ENCODE measurements around the gene ARHGAP44. TPM values are rescaled to one million over a fixed set of nuclear protein-coding genes. Genes with fewer than 3 reads are reported as not detected.

ARHGAP44 gene
- total RNA-seq, 4 donors from 2014 or later, result 10.9 to 22.0 (median 18.7) TPM

GRCh38 chr17:12851901-12852435 is 62.7 kb downstream of the ARHGAP44 start:
- Histone ChIP-seq H3K9me3 (no peaks in the 10 kb centered on the region), H3K27ac (no peak overlapping the region), H3K4me1 (no peaks in the 10 kb centered on the region), H3K4me3 (replicated peaks in 1 of 3) (no peak overlapping the region), H3K36me3 (no peaks in the 10 kb centered on the region), H3K27me3 (no peaks in the 10 kb centered on the region)
- intact Hi-C loops (cut with DNase I), result no loop called here
- 75% methylated on average over 4 of the region's 4 CpGs for WGBS, 2 donors
- no peak for DNase-seq
- no peak for TF ChIP-seq POLR2A (IDR thresholded peaks at IDR 0.05)
- TF ChIP-seq, protein P1, sequence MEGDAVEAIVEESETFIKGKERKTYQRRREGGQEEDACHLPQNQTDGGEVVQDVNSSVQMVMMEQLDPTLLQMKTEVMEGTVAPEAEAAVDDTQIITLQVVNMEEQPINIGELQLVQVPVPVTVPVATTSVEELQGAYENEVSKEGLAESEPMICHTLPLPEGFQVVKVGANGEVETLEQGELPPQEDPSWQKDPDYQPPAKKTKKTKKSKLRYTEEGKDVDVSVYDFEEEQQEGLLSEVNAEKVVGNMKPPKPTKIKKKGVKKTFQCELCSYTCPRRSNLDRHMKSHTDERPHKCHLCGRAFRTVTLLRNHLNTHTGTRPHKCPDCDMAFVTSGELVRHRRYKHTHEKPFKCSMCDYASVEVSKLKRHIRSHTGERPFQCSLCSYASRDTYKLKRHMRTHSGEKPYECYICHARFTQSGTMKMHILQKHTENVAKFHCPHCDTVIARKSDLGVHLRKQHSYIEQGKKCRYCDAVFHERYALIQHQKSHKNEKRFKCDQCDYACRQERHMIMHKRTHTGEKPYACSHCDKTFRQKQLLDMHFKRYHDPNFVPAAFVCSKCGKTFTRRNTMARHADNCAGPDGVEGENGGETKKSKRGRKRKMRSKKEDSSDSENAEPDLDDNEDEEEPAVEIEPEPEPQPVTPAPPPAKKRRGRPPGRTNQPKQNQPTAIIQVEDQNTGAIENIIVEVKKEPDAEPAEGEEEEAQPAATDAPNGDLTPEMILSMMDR (IDR thresholded peaks at IDR 0.05), result no peak

DNA sequence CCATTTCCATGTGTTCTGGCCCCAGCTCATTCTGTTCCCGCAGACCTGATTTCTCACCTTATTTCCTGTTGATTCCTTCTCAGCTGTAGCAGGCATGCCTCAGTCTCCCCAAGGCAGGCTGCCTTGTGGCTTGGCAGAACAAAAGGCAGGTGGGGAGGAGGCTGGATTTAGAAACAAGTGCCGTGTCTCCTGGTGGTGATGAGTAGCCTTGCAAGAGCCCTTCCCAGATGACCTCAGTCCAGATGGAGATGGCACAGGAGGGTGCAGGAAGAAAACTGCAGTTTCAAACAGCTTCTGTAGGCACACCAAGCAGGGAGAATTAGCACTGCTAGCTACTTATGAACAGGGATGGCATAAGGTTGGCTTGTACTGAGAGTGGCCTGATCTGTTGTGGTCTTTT is 64.6 kb downstream of the ARHGAP44 start:
- H3K9me3 ChIP-seq, result no peaks in the 10 kb centered on the region
- H3K27ac ChIP-seq, result no peak overlapping the region
- WGBS, 2 donors, result 88 to 93% methylated on average over 2 of the region's 2 CpGs
- intact Hi-C loops (cut with DNase I), result no loop called here
- TF ChIP-seq, protein P1 (IDR thresholded peaks at IDR 0.05), result no peak
- no peak for TF ChIP-seq POLR2A (IDR thresholded peaks at IDR 0.05)
- H3K36me3 ChIP-seq, result no peaks in the 10 kb centered on the region
- no peaks in the 10 kb centered on the region for H3K27me3 ChIP-seq
- no peak for DNase-seq
- H3K4me1 ChIP-seq, result no peaks in the 10 kb centered on the region
- H3K4me3 ChIP-seq (replicated peaks in 1 of 3), result no peak overlapping the region

GRCh38 chr17:12856416-12856815 is 67.1 kb downstream of the ARHGAP44 start:
- Histone ChIP-seq H3K27me3 (no peaks in the 10 kb centered on the region), H3K4me3 (replicated peaks in 1 of 3) (no peak overlapping the region), H3K36me3 (no peaks in the 10 kb centered on the region), H3K4me1 (no peaks in the 10 kb centered on the region), H3K27ac (no peak overlapping the region), H3K9me3 (no peaks in the 10 kb centered on the region)
- WGBS, 2 donors, result 56 to 68% methylated on average over 3 of the region's 3 CpGs
- no peak for TF ChIP-seq POLR2A (IDR thresholded peaks at IDR 0.05)
- TF ChIP-seq, protein P1 (IDR thresholded peaks at IDR 0.05), result no peak
- intact Hi-C loops (cut with DNase I), result no loop called here
- DNase-seq, result no peak

GRCh38 chr17:12857592-12857991 is 68.3 kb downstream of the ARHGAP44 start:
- no peak for DNase-seq
- Histone ChIP-seq H3K9me3 (no peaks in the 10 kb centered on the region), H3K36me3 (no peaks in the 10 kb centered on the region), H3K27ac (no peak overlapping the region), H3K4me3 (replicated peaks in 1 of 3) (no peak overlapping the region), H3K4me1 (no peaks in the 10 kb centered on the region), H3K27me3 (no peaks in the 10 kb centered on the region)
- whole genome bisulfite sequencing, 2 donors, result 96 to 97% methylated on average over 2 of the region's 2 CpGs
- intact Hi-C loops (cut with DNase I), result no loop called here
- TF ChIP-seq POLR2A (IDR thresholded peaks at IDR 0.05), result no peak
- TF ChIP-seq, protein P1 (IDR thresholded peaks at IDR 0.05), result no peak

- Histone ChIP-seq H3K36me3 (no peaks in the 10 kb centered on the region), H3K4me1 (no peaks in the 10 kb centered on the region), H3K9me3 (no peaks in the 10 kb centered on the region), H3K27me3 (no peaks in the 10 kb centered on the region), H3K27ac (no peak overlapping the region), H3K4me3 (replicated peaks in 1 of 3) (no peak overlapping the region)
- DNase-seq, result no peak
- 76 to 79% methylated on average over 9 of the region's 9 CpGs for WGBS, 2 donors
- TF ChIP-seq, protein P1 (IDR thresholded peaks at IDR 0.05), result no peak
- TF ChIP-seq POLR2A (IDR thresholded peaks at IDR 0.05), result no peak
- intact Hi-C loops (cut with DNase I), result no loop called here
Measured at GRCh38 chr17:12859520-12859919, 70.2 kb downstream of the ARHGAP44 start.

Data from thyroid gland (tissue), 4 donors.